Mesenchymal stem cell (in vitro differentiated cells and primary cell): ENCODE results near the gene CPXM2.

Experiments
- DNase-seq: peaks from one replicate; pipeline ENCODE4 v3.0.0-alpha.2; 2013
- H2AFZ ChIP-seq: one replicate; pipeline ENCODE4 v1.6.1; 2013; ENCODE audit warnings: low read depth, mild to moderate bottlenecking, control low read depth, inconsistent platforms, low read length, moderate library complexity
- H2AK5ac ChIP-seq: 2 replicates; pipeline ENCODE4 v1.6.1; 2013; ENCODE audit warnings: low read length, moderate library complexity, mild to moderate bottlenecking, inconsistent platforms; ENCODE audit not compliant: severe bottlenecking
- H2BK120ac ChIP-seq: one replicate; pipeline ENCODE4 v1.6.1; 2013; ENCODE audit warnings: low read depth, mild to moderate bottlenecking, inconsistent platforms, low read length, moderate library complexity
- H2BK12ac ChIP-seq, 2 experiments: one replicate each; pipeline ENCODE4 v1.6.1; 2013; ENCODE audit warnings: inconsistent platforms in 2 of 2, low read length in 2 of 2, mild to moderate bottlenecking in 2 of 2, moderate library complexity in 2 of 2, control low read depth in 1 of 2
- H2BK15ac ChIP-seq: one replicate; pipeline ENCODE4 v1.6.1; 2013; ENCODE audit warnings: mild to moderate bottlenecking, low read depth, inconsistent platforms; ENCODE audit not compliant: poor library complexity, severe bottlenecking
- H2BK5ac ChIP-seq: 2 replicates; pipeline ENCODE4 v1.6.1; 2013; ENCODE audit warnings: low read depth, mild to moderate bottlenecking, low read length, control low read depth, inconsistent platforms; ENCODE audit not compliant: poor library complexity, severe bottlenecking
- H3K14ac ChIP-seq, 2 experiments: one replicate each; pipeline ENCODE4 v1.6.1; 2013; ENCODE audit warnings: inconsistent platforms in 2 of 2, low read length in 2 of 2, control low read depth in 1 of 2, mild to moderate bottlenecking in 1 of 2, moderate library complexity in 1 of 2
- H3K18ac ChIP-seq, 2 experiments: one replicate each; pipeline ENCODE4 v1.6.1; 2013; ENCODE audit warnings: inconsistent platforms in 2 of 2, low read length in 2 of 2, control low read depth in 1 of 2, low read depth in 1 of 2, mild to moderate bottlenecking in 1 of 2
- H3K23ac ChIP-seq, 2 experiments: one replicate each; pipeline ENCODE4 v1.6.1; 2013; ENCODE audit warnings: inconsistent platforms in 2 of 2, low read length in 2 of 2, mild to moderate bottlenecking in 2 of 2, moderate library complexity in 2 of 2, control low read depth in 1 of 2
- H3K27ac ChIP-seq: 2 replicates; pipeline ENCODE4 v1.5.1; 2013; ENCODE audit warnings: mild to moderate bottlenecking, moderate library complexity, low read length, control low read depth, inconsistent platforms; ENCODE audit not compliant: poor library complexity, severe bottlenecking
- H3K27me3 ChIP-seq, 2 experiments: 2 replicates each; pipeline versions ENCODE4 v1.6.1 to v1.7.0; 2013; ENCODE audit warnings: low read length in 2 of 2, mild to moderate bottlenecking in 2 of 2, moderate library complexity in 2 of 2, control low read depth in 1 of 2, inconsistent platforms in 1 of 2; ENCODE audit not compliant: control insufficient read depth in 1 of 2, insufficient read depth in 1 of 2
- H3K36me3 ChIP-seq, 2 experiments: 2 replicates each; pipeline versions ENCODE4 v1.6.1 to v1.7.0; 2013; ENCODE audit warnings: low read length in 2 of 2, control low read depth in 1 of 2, inconsistent platforms in 1 of 2, low read depth in 1 of 2, mild to moderate bottlenecking in 1 of 2; ENCODE audit not compliant: insufficient read depth in 2 of 2, control insufficient read depth in 1 of 2
- H3K4ac ChIP-seq, 2 experiments: one replicate each; pipeline ENCODE4 v1.6.1; 2013; ENCODE audit warnings: inconsistent platforms in 2 of 2, low read length in 2 of 2, mild to moderate bottlenecking in 2 of 2, moderate library complexity in 2 of 2, control low read depth in 1 of 2, low read depth in 1 of 2
- H3K4me1 ChIP-seq: 2 replicates; pipeline ENCODE4 v1.6.1; 2013; ENCODE audit warnings: low read depth, low read length, control low read depth; ENCODE audit not compliant: control insufficient read depth, insufficient read depth
- H3K4me2 ChIP-seq: 2 replicates; pipeline ENCODE4 v1.6.1; 2013; ENCODE audit warnings: low read length, mild to moderate bottlenecking, inconsistent platforms; ENCODE audit not compliant: poor library complexity, severe bottlenecking
- H3K4me3 ChIP-seq, 2 experiments: 2 replicates each; pipeline versions ENCODE4 v1.5.1 to v1.7.0; 2013; ENCODE audit warnings: low read length in 2 of 2, mild to moderate bottlenecking in 2 of 2, control low read depth in 1 of 2, low read depth in 1 of 2; ENCODE audit not compliant: insufficient read depth in 1 of 2
- H3K79me1 ChIP-seq: replicated peaks from 2 replicates; pipeline ENCODE4 v1.6.1; 2013; ENCODE audit warnings: mild to moderate bottlenecking, control low read depth, low read length, inconsistent platforms; ENCODE audit not compliant: poor library complexity, severe bottlenecking
- H3K9ac ChIP-seq: 2 replicates; pipeline ENCODE4 v1.7.0; 2013; ENCODE audit warnings: mild to moderate bottlenecking, low read length, moderate library complexity
- H3K9me3 ChIP-seq: 2 replicates; pipeline ENCODE4 v1.7.0; 2013; ENCODE audit warnings: mild to moderate bottlenecking, low read length; ENCODE audit not compliant: control insufficient read depth
- H4K8ac ChIP-seq: one replicate; pipeline ENCODE4 v1.6.1; 2013; ENCODE audit warnings: inconsistent platforms, mild to moderate bottlenecking, low read length, moderate library complexity
- H4K91ac ChIP-seq: one replicate; pipeline ENCODE4 v1.6.1; 2013; ENCODE audit warnings: mild to moderate bottlenecking, low read length, inconsistent platforms
- WGBS: methylation state at CpG from one replicate; pipeline ENCODE4 v1.1.7; 2013; ENCODE audit warnings: mixed read lengths; 5-methylcytosine and 5-hydroxymethylcytosine counted together

The CPXM2 gene

GRCh38 chr10:123906296-123906695, 14.7 kb upstream of the CPXM2 start:
- no peaks in the 10 kb centered on the region for H3K9me3 ChIP-seq
- no peak overlapping the region for H3K18ac ChIP-seq
- no peak overlapping the region for H2BK15ac ChIP-seq
- no peak overlapping the region for H4K91ac ChIP-seq
- DNase-seq, result no peak
- no peak overlapping the region for H3K23ac ChIP-seq
- no peak overlapping the region for H2AFZ ChIP-seq
- H2BK120ac ChIP-seq, result no peak overlapping the region
- H3K14ac ChIP-seq, result no peak overlapping the region
- H3K27ac ChIP-seq, result no peak overlapping the region
- no peaks in the 10 kb centered on the region for H3K36me3 ChIP-seq
- no peak overlapping the region for H2AK5ac ChIP-seq
- no peaks in the 10 kb centered on the region for H3K4me1 ChIP-seq
- H2BK5ac ChIP-seq, result no peak overlapping the region
- WGBS, result 75% methylated on average over 4 of the region's 4 CpGs
- H3K79me1 ChIP-seq, result no peaks in the 10 kb centered on the region
- H3K4me3 ChIP-seq, result no peak overlapping the region
- H3K9ac ChIP-seq, result no peak overlapping the region
- no peak overlapping the region for H2BK12ac ChIP-seq
- no peak overlapping the region for H3K4me2 ChIP-seq
- H3K27me3 ChIP-seq, result peaks cover 0 to 84% of the 10 kb centered on the region in 2 experiments
- no peak overlapping the region for H3K4ac ChIP-seq
- no peak overlapping the region for H4K8ac ChIP-seq

GRCh38 chr10:123904834-123905409, 13.3 kb upstream of the CPXM2 start:
- Histone ChIP-seq H2AFZ (no peak overlapping the region), H4K8ac (no peak overlapping the region), H3K4me3 (no peak overlapping the region), H3K14ac (no peak overlapping the region), H4K91ac (no peak overlapping the region), H3K9me3 (peaks cover 7% of the 10 kb centered on the region), H2BK120ac (no peak overlapping the region), H2BK12ac (no peak overlapping the region), H3K9ac (no peak overlapping the region), H3K18ac (no peak overlapping the region), H2BK5ac (no peak overlapping the region), H2BK15ac (no peak overlapping the region), H3K23ac (no peak overlapping the region), H3K27ac (no peak overlapping the region), H3K4ac (no peak overlapping the region), H3K36me3 (no peaks in the 10 kb centered on the region), H3K27me3 (peaks cover 0 to 70% of the 10 kb centered on the region in 2 experiments), H3K79me1 (no peaks in the 10 kb centered on the region), H3K4me2 (no peak overlapping the region), H3K4me1 (no peaks in the 10 kb centered on the region), H2AK5ac (no peak overlapping the region)
- no peak for DNase-seq
- WGBS, result 53% methylated on average over 10 of the region's 10 CpGs

GRCh38 chr10:123903621-123904020, 12.0 kb upstream of the CPXM2 start:
- Histone ChIP-seq H3K4me2 (no peak overlapping the region), H2BK12ac (no peak overlapping the region), H3K4ac (no peak overlapping the region), H2BK120ac (no peak overlapping the region), H2BK5ac (no peak overlapping the region), H3K23ac (no peak overlapping the region), H3K36me3 (no peaks in the 10 kb centered on the region), H3K14ac (no peak overlapping the region), H2AFZ (no peak overlapping the region), H3K9me3 (peaks cover 15% of the 10 kb centered on the region), H3K4me1 (no peaks in the 10 kb centered on the region), H4K91ac (no peak overlapping the region), H2AK5ac (no peak overlapping the region), H3K79me1 (no peaks in the 10 kb centered on the region), H2BK15ac (no peak overlapping the region), H3K18ac (no peak overlapping the region), H3K27ac (no peak overlapping the region), H3K27me3 (peaks cover 0 to 62% of the 10 kb centered on the region in 2 experiments), H4K8ac (no peak overlapping the region), H3K4me3 (no peak overlapping the region), H3K9ac (no peak overlapping the region)
- WGBS, result 55% methylated on average over 4 of the region's 5 CpGs
- DNase-seq, result no peak

GRCh38 chr10:123901621-123902020, 10.0 kb upstream of the CPXM2 start:
- DNase-seq, result no peak
- Histone ChIP-seq H3K27ac (no peak overlapping the region), H3K4me2 (no peak overlapping the region), H2AFZ (no peak overlapping the region), H2BK5ac (no peak overlapping the region), H3K23ac (no peak overlapping the region), H4K91ac (no peak overlapping the region), H4K8ac (no peak overlapping the region), H3K14ac (no peak overlapping the region), H3K4ac (no peak overlapping the region), H3K79me1 (no peaks in the 10 kb centered on the region), H3K4me3 (no peak overlapping the region), H2AK5ac (no peak overlapping the region), H3K36me3 (no peaks in the 10 kb centered on the region), H3K4me1 (no peaks in the 10 kb centered on the region), H3K18ac (no peak overlapping the region), H2BK12ac (no peak overlapping the region), H3K27me3 (peaks cover 0 to 50% of the 10 kb centered on the region in 2 experiments), H2BK120ac (no peak overlapping the region), H2BK15ac (no peak overlapping the region), H3K9ac (no peak overlapping the region), H3K9me3 (peaks cover 15% of the 10 kb centered on the region)
- WGBS, result 93% methylated on average over 3 of the region's 4 CpGs
